GM23248 (cell line): Measurements from ENCODE around the gene HAUS6.

ENCODE experiments used
- EZH2 ChIP-seq: fragments of 200-600 bp; sonication (generic); IDR thresholded peaks from 2 replicates; pipeline ENCODE4 v1.6.1; 2018; ENCODE audit warnings: antibody characterized with exemption, mild to moderate bottlenecking; ENCODE audit not compliant: insufficient read depth, poor library complexity, severe bottlenecking
- EZH2phosphoT487 ChIP-seq: fragments of 200-600 bp; sonication (generic); IDR thresholded peaks from 2 replicates; pipeline ENCODE4 v1.6.1; 2018; ENCODE audit warnings: antibody characterized with exemption, moderate library complexity, mild to moderate bottlenecking, low read depth; ENCODE audit not compliant: insufficient read depth

DNA sequence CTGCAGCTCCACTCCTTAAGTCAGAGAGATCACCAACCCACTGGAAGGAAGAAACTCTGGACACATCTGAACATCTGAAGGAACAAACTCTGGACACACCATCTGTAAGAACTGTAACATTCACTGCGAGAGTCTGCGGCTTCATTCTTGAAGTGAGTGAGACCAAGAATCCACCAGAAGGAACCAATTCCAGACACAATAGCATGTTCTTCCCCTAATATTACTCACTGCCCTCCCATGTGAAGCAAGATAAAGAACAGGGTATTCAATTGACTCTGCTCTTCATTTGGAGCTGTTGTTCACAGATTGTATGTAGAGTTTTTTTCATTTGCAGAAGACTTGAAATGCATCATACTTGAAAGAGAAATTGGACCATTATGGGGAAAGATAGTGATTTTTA lies 80.5 kb downstream of the HAUS6 start:
- TF ChIP-seq EZH2 (no peak), EZH2phosphoT487 (no peak)
